ENCODE data around the gene CIDEB. TPM values are rescaled to one million over a fixed set of nuclear protein-coding genes. Genes with fewer than 3 reads are reported as not detected.

The CIDEB gene
- total and polyA plus RNA-seq, 2 of the 13 experiments (the other 11 are each of a cell fraction or from before 2014, with no cell fraction given): 35.8 to 110 TPM

DNA sequence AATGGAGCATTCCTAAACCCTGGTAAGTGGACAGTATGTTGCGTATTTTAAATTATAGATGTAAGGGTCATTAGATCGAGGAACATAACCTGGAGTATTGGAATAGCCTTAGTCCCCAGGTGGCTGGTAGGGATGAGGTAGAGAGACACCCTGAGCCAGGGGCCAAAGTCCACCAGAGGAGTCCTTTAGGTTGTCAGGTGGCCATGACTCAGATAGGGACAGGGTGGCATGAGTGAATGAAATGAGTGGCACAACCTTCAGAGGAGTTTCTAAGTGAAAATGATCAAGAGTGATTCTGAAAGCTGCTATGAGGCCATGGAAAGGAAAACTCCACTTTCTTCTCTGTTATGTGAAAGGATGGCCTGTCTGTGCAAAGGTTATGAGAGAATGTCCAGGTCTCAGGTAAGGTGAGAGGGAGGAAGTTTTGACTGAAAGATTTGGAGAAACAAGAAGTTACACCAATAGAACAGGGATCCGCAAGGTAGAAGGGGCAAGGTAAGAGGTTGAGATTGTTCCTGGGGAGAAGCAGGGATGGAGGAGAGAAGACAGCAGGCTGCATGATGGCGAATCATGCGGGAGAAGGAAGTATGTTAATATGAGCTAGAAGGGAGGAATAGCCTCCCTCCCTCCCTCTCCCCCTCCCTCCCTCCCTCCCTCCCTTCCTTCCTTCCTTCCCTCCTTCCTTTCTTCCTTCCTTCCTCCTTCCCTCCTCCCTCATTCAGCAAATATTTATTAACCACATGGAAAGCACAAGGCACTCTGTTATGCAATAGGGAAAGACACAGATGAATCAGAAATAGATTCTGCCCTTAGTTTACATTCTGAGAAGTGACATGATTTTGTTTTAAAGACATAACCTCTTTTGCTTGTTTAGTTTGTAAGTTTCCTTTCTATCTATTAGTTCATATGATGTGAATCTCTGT, 46.0 kb upstream of the CIDEB start (continued):
- TF ChIP-seq, protein P1, sequence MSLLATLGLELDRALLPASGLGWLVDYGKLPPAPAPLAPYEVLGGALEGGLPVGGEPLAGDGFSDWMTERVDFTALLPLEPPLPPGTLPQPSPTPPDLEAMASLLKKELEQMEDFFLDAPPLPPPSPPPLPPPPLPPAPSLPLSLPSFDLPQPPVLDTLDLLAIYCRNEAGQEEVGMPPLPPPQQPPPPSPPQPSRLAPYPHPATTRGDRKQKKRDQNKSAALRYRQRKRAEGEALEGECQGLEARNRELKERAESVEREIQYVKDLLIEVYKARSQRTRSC (CRISPR knock-in tag; IDR thresholded peaks at IDR 0.05; ENCODE audit: low read depth): no peak
- TF ChIP-seq RFXANK (CRISPR knock-in tag; IDR thresholded peaks at IDR 0.05): no peak
- TF ChIP-seq ZNF550 (CRISPR knock-in tag; IDR thresholded peaks at IDR 0.05; ENCODE audit: borderline replicate concordance): no peak
- TF ChIP-seq ASH2L (IDR thresholded peaks at IDR 0.05; ENCODE audit: insufficient read length, low read depth, low read length): no peak
- no peak for TF ChIP-seq ZBTB7B (CRISPR knock-in tag; IDR thresholded peaks at IDR 0.05)
- TF ChIP-seq, protein P2, sequence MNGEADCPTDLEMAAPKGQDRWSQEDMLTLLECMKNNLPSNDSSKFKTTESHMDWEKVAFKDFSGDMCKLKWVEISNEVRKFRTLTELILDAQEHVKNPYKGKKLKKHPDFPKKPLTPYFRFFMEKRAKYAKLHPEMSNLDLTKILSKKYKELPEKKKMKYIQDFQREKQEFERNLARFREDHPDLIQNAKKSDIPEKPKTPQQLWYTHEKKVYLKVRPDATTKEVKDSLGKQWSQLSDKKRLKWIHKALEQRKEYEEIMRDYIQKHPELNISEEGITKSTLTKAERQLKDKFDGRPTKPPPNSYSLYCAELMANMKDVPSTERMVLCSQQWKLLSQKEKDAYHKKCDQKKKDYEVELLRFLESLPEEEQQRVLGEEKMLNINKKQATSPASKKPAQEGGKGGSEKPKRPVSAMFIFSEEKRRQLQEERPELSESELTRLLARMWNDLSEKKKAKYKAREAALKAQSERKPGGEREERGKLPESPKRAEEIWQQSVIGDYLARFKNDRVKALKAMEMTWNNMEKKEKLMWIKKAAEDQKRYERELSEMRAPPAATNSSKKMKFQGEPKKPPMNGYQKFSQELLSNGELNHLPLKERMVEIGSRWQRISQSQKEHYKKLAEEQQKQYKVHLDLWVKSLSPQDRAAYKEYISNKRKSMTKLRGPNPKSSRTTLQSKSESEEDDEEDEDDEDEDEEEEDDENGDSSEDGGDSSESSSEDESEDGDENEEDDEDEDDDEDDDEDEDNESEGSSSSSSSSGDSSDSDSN (CRISPR knock-in tag; IDR thresholded peaks at IDR 0.05): no peak
- no peak for TF ChIP-seq ZNF567 (CRISPR knock-in tag; IDR thresholded peaks at IDR 0.05; ENCODE audit: borderline replicate concordance)
- TF ChIP-seq ISL2 (CRISPR knock-in tag; IDR thresholded peaks at IDR 0.05): no peak
- no peak for TF ChIP-seq ZBTB38 (CRISPR knock-in tag; IDR thresholded peaks at IDR 0.05)
- TF ChIP-seq MTERF4 (CRISPR knock-in tag; IDR thresholded peaks at IDR 0.05): no peak
- TF ChIP-seq, protein P3, sequence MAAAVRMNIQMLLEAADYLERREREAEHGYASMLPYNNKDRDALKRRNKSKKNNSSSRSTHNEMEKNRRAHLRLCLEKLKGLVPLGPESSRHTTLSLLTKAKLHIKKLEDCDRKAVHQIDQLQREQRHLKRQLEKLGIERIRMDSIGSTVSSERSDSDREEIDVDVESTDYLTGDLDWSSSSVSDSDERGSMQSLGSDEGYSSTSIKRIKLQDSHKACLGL (CRISPR knock-in tag; IDR thresholded peaks at IDR 0.05): no peak
- no peak for TF ChIP-seq SUZ12 (IDR thresholded peaks at IDR 0.05; ENCODE audit: low read depth, low read length)
- TF ChIP-seq ZNF562 (CRISPR knock-in tag; IDR thresholded peaks at IDR 0.05; ENCODE audit: borderline replicate concordance): no peak
- TF ChIP-seq FOXA1 (IDR thresholded peaks at IDR 0.05): no peak
- no peak for TF ChIP-seq FOXA1 (CRISPR knock-in tag; IDR thresholded peaks at IDR 0.05)
- no peak for TF ChIP-seq JARID2 (CRISPR knock-in tag; IDR thresholded peaks at IDR 0.05; ENCODE audit: insufficient replicate concordance)
- TF ChIP-seq ZNF251 (CRISPR knock-in tag; IDR thresholded peaks at IDR 0.05): no peak
- TF ChIP-seq ZFP36L2 (CRISPR knock-in tag; IDR thresholded peaks at IDR 0.05): no peak

Measured in HepG2 (cell line).